Activated CD8-positive, alpha-beta memory T cell treated with anti-CD3 and anti-CD28 coated beads, Interleukin-2, amount 50 U/mL, for 48 hours (primary cell): ENCODE data around the gene FIBCD1.
"Not testable (repeated sequence)": the region's sequence is repeated elsewhere in the genome, so short reads cannot be mapped to it uniquely, and the experiment has no call there.

Experiments used
- DNase-seq: peaks from one replicate; pipeline ENCODE4 v3.0.0-alpha.2; 2020

Gene FIBCD1

GRCh38 chr9:130972957-130973685 lies 34.1 kb upstream of the FIBCD1 start:
- no peak for DNase-seq

- no peak for DNase-seq
Observed at GRCh38 chr9:130972277-130972956, 33.4 kb upstream of the FIBCD1 start.

GRCh38 chr9:130971294-130971849 lies 32.3 kb upstream of the FIBCD1 start:
- no peak for DNase-seq

GRCh38 chr9:130970855-130971254 lies 31.8 kb upstream of the FIBCD1 start:
- no peak for DNase-seq

DNA sequence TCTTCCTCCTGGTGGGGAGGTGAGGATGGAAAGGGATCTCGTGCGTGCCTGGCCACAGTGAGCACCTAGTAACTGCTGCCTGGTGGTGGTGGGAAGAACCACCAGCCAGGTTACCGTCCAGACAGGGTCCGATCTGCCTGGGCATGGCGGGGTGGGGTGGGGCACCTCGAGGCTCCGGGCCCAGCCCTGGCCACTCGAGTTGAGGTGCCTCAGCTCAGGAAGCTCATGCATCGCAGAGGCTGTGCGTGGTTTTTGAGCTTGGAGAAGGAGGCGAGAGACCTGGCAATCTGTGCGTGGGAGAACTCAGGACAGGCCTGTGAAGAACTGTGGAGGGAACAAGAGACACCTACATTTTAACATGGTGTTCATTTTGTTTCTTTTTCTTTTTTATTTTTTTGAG lies 31.0 kb upstream of the FIBCD1 start:
- no peak for DNase-seq

- no peak for DNase-seq
Observed at GRCh38 chr9:130965680-130966079, 26.6 kb upstream of the FIBCD1 start.

DNA sequence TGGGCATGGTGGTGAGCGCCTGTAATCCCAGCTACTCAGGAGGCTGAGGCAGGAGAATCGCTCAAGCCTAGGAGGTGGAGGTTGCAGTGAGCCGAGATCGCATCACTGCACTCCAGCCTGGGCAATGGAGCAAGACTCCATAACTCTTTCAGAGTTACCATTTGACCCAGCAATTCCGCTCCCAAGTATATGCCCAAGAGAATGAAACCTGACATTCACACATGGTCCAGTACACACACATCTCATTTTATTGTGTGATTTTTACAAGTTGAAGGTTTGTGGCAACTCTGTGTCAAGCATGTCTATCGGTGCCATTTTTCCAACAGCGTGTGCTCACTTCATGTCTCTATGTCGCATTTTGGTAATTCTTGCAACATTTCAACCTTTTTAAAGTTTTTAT lies 24.9 kb upstream of the FIBCD1 start:
- no peak for DNase-seq

DNA sequence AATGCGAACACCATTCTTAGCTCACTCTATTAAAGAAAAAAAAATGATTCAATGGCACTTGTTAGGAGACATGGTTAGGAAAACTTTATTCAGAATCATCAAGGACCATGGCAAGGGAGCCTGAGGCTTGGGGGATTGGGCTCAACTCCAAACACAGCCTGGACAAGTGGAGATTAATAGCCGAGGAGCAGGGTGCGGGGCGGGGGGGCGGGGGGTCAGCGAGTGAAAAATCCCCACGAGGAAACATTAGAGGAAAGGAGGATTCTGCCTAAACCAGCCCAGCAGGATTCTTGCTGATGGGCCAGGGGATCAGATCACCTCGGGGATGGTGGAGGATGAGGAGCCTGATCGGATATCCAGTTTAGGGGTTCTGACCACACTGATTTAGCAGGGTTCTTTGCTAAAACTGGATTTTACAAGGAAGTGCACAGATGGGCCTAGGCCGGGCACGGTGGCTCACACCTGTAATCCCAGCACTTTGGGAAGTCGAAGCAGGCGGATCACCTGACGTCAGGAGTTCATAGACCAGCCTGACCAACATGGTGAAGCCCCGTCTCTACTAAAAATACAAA lies 24.4 kb upstream of the FIBCD1 start:
- DNase-seq: no peak

- DNase-seq: no peak
Observed at GRCh38 chr9:130962418-130963316, 23.6 kb upstream of the FIBCD1 start.

- no peak for DNase-seq
Observed at GRCh38 chr9:130961511-130962300, 22.7 kb upstream of the FIBCD1 start.

DNA sequence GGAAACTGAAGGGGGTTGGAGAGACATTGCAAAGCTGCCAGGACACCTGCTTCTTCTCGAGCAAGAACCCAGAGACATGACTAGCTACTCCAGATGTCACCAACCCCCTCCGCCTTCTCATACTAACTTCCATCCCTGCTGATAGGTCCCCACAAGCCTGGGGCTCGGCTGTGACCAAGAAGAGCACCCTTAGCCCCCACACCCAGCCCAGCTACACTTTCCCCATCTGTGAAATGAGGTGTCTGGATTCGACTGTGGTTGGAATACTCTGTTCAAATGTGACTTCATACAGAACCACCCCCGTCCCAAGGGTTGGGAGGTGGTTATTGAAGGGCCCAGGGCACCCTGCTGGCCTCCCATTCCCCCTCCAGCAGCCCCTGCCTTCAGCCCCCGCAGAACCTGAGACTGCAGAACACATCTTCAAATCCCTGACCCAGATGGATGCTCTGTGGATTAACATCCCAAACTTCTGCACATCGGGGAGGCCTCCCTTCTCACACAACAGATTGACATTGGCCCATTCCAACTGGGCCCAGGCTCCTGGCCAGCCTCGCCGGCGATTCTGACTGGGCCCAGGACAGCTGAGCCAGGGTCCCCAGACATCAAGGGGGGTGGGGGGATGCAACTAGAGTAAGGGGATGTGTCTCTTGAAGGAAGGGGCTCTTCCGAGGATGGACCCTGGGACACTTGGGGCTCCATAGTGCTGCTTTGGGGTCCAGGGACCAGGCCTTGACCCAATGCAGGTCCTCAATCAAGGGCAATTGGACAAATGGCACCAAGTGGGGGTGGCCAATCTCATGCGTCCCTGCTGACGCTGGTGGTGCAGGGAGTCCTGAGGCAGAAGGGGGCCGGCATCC lies 21.7 kb upstream of the FIBCD1 start:
- DNase-seq: no peak

- no peak for DNase-seq
Observed at GRCh38 chr9:130959809-130960334, 20.8 kb upstream of the FIBCD1 start.

DNA sequence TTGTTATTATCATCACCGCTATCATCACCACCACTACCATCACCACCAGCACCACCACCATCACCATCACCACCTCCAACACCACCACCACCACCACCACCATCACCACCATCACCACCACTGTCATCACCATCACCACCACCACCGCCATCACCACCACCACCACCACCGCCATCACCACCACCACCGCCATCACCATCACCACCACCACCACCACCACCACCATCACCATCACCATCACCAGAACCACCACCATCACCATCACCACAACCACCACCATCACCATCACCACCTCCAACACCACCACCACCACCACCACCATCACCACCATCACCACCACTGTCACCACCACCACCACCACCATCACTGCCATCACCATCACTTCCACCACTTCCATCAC lies 19.5 kb upstream of the FIBCD1 start:
- not testable (repeated sequence) for DNase-seq

DNA sequence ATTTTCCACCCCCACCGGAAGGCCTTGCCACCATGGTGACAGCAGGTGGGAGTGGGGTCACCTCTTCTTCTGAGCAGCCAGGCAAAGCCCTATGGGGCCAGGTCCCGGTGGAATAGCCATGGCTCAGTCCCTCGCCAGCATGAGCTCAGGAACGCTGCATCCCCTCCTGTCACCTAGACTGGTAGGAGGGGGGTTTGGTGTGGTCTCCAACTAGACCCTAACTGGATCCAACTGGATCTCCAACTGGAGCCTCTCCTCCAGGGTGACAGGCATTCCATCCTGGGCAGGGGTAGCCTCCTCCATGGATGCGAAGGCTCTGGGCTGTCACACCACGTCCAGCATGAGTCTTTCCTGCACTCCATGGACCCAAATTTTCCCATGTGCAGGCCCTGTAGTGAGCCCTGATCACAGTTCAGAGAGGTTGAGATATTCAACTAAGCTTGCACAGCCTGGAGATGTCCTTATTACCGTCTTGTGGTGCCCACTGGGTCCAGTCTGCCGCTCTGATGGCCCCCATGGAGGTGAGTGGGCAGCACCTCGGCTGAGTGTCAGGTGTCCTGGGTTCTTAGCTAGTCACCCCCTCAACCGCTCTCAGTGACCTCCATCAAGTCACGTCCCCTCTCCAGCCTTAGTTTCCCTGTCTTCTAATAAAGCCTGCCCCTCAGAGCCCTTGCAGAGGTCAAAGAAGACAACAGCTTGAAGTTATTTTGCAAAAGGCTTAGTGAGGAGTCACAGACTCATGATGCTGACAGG lies 18.6 kb upstream of the FIBCD1 start:
- DNase-seq: no peak

GRCh38 chr9:130956636-130957450 lies 17.8 kb upstream of the FIBCD1 start:
- DNase-seq: no peak

DNA sequence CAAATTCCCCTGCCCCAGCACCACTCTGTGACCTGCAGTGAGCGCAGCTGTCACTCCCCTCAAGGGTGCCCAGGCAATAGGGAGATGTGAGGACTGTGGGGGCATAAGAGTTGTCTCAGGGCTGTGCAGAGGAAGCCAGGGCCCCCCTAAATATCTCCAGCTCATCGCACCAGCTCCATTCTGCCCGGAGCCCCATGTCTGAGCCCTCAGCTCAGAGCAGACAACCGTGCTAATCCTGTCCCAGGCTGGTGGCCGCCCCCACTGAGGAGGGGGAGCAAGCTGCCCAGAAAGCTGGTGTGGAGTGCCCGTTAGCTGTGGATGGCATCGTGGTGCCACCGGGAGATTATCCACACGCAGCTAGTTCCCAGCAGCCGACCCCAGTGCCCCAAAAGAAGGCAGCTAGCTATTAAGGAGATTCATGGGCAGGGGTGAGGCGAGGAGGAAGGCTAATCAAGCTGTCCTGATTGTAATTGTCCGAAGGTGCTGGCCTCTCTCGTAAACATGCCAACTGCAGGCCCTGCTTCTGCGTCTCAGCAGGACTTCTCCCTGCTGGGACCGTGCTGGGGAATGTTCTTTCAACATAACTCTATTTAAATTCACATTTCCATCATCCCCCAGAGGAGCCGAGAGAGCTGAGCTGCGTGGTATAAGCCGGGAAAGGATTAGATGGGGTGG lies 17.0 kb upstream of the FIBCD1 start:
- no peak for DNase-seq

DNA sequence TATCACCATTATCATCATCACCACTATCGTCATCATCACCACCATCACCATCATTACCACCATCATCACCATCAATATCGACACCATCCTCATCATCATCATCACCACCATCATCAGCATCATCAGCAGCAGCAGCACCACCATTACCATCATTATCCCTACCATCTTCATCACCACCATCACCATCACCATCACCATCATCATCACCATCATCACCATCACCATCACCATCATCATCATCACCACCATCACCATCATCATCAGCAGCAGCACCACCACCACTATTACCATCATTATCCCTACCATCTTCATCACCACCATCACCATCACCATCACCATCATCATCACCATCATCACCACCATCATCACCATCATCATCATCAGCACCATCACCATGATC lies 15.9 kb upstream of the FIBCD1 start:
- DNase-seq: not testable (repeated sequence)

- DNase-seq: no peak
Observed at GRCh38 chr9:130954317-130954716, 15.3 kb upstream of the FIBCD1 start.
